Lung (tissue), 12 donors: Measurements from ENCODE around the gene CITED2. TPM values are rescaled to one million over a fixed set of nuclear protein-coding genes. Genes with fewer than 3 reads are reported as not detected.
"Not testable (repeated sequence)": the region's sequence is repeated elsewhere in the genome, so short reads cannot be mapped to it uniquely, and the experiment has no call there.

Experiments
- ATAC-seq: fragments of 200-7000 bp; cut with Tn5 transposase; one replicate; pipeline ENCODE4 v1.9.1; 2020; ENCODE audit warnings: moderate number of reproducible peaks; ENCODE audit not compliant: insufficient read depth, low FRiP score
- DNase-seq, 3 donors: peaks; one replicate each; pipeline ENCODE4 v3.0.0-alpha.2; 2013 to 2017
- H3K27ac ChIP-seq, 2 donors: one replicate each; pipeline ENCODE4 v1.5.1; 2013; ENCODE audit warnings: mild to moderate bottlenecking in 2 of 2, moderate library complexity in 2 of 2, control low read depth in 1 of 2, inconsistent platforms in 1 of 2, low read depth in 1 of 2, low read length in 1 of 2
- H3K27me3 ChIP-seq, 3 donors: one replicate each; pipeline ENCODE4 v1.5.1; 2013; ENCODE audit warnings: low read length in 2 of 3; ENCODE audit not compliant: control insufficient read depth in 3 of 3, insufficient read depth in 3 of 3
- H3K36me3 ChIP-seq, 4 donors: one replicate each; pipeline ENCODE4 v1.5.1; 2013; ENCODE audit warnings: low read length in 4 of 4, mild to moderate bottlenecking in 1 of 4, moderate library complexity in 1 of 4; ENCODE audit not compliant: control insufficient read depth in 4 of 4, insufficient read depth in 4 of 4
- H3K4me1 ChIP-seq, 5 donors: one replicate each; pipeline ENCODE4 v1.5.1; 2013; ENCODE audit warnings: low read length in 5 of 5, mild to moderate bottlenecking in 2 of 5, moderate library complexity in 1 of 5; ENCODE audit not compliant: control insufficient read depth in 5 of 5, insufficient read depth in 5 of 5
- H3K4me3 ChIP-seq: one replicate; pipeline ENCODE4 v1.5.1; 2013; ENCODE audit warnings: mild to moderate bottlenecking, control low read depth, moderate library complexity
- H3K9ac ChIP-seq, 2 donors: one replicate each; pipeline ENCODE4 v1.5.1; 2013; ENCODE audit warnings: low read length in 2 of 2, control low read depth in 1 of 2; ENCODE audit not compliant: insufficient read depth in 1 of 2
- H3K9me3 ChIP-seq, 4 donors: one replicate each; pipeline ENCODE4 v1.5.1; 2013; ENCODE audit warnings: low read length in 3 of 4, mild to moderate bottlenecking in 1 of 4, moderate library complexity in 1 of 4; ENCODE audit not compliant: control insufficient read depth in 4 of 4, insufficient read depth in 3 of 4
- CTCF ChIP-seq: IDR thresholded peaks from 2 replicates; pipeline ENCODE4 v1.5.1; 2012; ENCODE audit warnings: mild to moderate bottlenecking; ENCODE audit errors: control extremely low read depth, extremely low read depth
- WGBS, 2 donors: extraction: QIAGEN DNeasy Blood & Tissue Kit; methylation state at CpG; one replicate each; pipeline ENCODE4 v1.1.7; 2013; 5-methylcytosine and 5-hydroxymethylcytosine counted together
- polyA plus RNA-seq, 2 donors: library from polyadenylated mRNA; stranded (reverse); fragments of 200-250 nt; gene quantifications; one replicate each; pipeline ENCODE4 v1.2.1, GENCODE V29; 2013
- total RNA-seq, 2 donors: library from RNA; depleted of rRNA in 1 of 2; stranded (reverse); fragments of >200 nt in 1 of 2; gene quantifications; one replicate each; pipeline ENCODE4 v1.2.1, GENCODE V29; 2014 to 2021
- donor health status: control.
- donor health status: control.
- donor health status: Bipolar disorder and iron deficiency.
- donor health status: healthy.
- donor health status: DM: yes; HTN: yes; CAD: no.

Gene CITED2
- total and polyA plus RNA-seq, 4 donors = 34.3 to 220 (median 118) TPM

- Histone ChIP-seq H3K9ac (no peak overlapping the region), H3K27ac (no peak overlapping the region), H3K9me3 (no peaks in the 10 kb centered on the region), H3K27me3 (no peaks in the 10 kb centered on the region), H3K36me3 (no peaks in the 10 kb centered on the region), H3K4me1 (peaks cover 0 to 4% (median 0%) of the 10 kb centered on the region in 5 donors), H3K4me3 (no peak overlapping the region)
- no peak for TF ChIP-seq CTCF
- DNase-seq = no peak
- ATAC-seq = no peak
- 72 to 79% methylated on average over 5 of the region's 5 CpGs for WGBS, 2 donors
These were observed 44.2 kb upstream of the CITED2 start for GRCh38 chr6:139418481-139419132.

GRCh38 chr6:139416146-139416545 is 41.7 kb upstream of the CITED2 start:
- Histone ChIP-seq H3K9ac (no peak overlapping the region), H3K36me3 (no peaks in the 10 kb centered on the region), H3K27me3 (no peaks in the 10 kb centered on the region), H3K27ac (no peak overlapping the region), H3K4me3 (no peak overlapping the region), H3K9me3 (no peaks in the 10 kb centered on the region), H3K4me1 (no peaks in the 10 kb centered on the region)
- ATAC-seq (no peak), DNase-seq (no peak)
- TF ChIP-seq CTCF = no peak
- 72 to 85% methylated on average over 2 of the region's 2 CpGs for WGBS, 2 donors

GRCh38 chr6:139415365-139415764 is 40.9 kb upstream of the CITED2 start:
- 91 to 92% methylated on average over 3 of the region's 3 CpGs for WGBS, 2 donors
- Histone ChIP-seq H3K27me3 (no peaks in the 10 kb centered on the region), H3K27ac (no peak overlapping the region), H3K9ac (no peak overlapping the region), H3K9me3 (no peaks in the 10 kb centered on the region), H3K4me1 (no peaks in the 10 kb centered on the region), H3K36me3 (no peaks in the 10 kb centered on the region), H3K4me3 (no peak overlapping the region)
- no peak for DNase-seq
- ATAC-seq = no peak
- TF ChIP-seq CTCF = no peak

- 95 to 98% methylated on average over 1 of the region's 1 CpG for whole genome bisulfite sequencing, 2 donors
- DNase-seq = not testable (repeated sequence)
These were observed 37.7 kb upstream of the CITED2 start for GRCh38 chr6:139412103-139412502.

More at GRCh38 chr6:139412103-139412502, 37.7 kb upstream of the CITED2 start:
- not testable (repeated sequence) for H3K9me3 ChIP-seq, H3K9ac ChIP-seq, H3K4me3 ChIP-seq, H3K36me3 ChIP-seq, ATAC-seq, H3K4me1 ChIP-seq, H3K27ac ChIP-seq, H3K27me3 ChIP-seq
